Measurements from ENCODE around the gene CASK.

CASK gene

GRCh38 chrX:41827886-41828285 is 95.5 kb downstream of the CASK start:
- DNase-seq (ENCODE audit: low read depth) = no peak

DNA sequence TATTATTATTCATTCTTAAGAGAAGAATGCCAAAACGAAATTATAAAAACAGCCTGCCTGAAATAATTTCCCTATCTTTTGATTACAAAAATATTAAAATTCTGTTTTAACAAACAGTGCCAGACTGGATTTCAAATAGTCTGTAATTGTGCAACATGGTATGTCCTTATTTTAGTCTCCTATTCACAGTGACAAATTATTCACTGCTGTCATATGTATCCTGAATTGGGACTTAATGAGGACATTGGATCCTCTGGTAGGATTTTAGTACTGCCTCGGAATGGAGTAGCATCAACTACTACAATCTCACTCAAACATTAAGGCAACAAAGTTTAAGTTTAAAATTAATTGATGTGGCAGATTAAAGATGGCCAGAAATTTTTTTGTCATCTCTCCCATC is 97.6 kb downstream of the CASK start:
- DNase-seq (ENCODE audit: low read depth) = no peak

DNA sequence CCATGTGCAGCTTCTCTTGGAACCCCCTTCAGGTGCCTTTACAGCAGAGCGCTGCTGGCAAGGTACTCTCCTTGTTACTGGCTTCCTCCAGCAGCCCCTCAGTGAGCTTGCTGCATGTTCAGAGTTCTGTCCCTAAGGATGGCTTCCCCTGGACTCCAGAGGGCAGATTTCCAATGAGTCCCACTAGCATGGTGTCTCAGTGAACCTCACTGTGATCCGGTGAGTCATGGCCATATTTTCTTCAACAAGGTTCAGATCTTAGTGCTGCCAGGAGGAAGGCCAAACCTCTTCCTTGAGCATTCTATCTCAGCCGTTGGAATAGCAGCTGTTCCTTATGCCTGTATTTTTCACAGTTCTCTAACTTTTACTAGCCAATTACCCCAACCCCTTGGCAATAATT is 98.8 kb downstream of the CASK start:
- no peak for DNase-seq (ENCODE audit: low read depth)

DNA sequence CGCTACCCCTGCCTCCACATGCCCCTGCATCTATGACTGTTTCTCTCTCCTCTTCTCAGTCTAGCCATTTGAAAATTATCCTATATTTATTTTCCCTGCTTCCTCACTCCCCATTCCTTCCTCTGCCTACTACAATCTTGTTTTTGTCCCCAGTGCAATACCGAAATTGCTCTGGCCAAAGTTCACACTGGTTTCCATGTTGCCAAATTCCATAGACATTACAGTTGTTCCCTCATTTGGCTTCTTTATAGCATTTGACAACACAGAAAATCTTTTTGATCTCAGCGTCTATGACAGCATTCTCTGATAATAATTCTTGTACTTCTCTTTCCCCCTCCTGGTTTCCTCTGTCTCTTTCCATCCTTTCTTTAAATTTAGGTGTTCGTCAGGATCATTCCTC is 100.0 kb downstream of the CASK start:
- no peak for DNase-seq (ENCODE audit: low read depth)

GRCh38 chrX:41822892-41823291 is 100.5 kb downstream of the CASK start:
- no peak for DNase-seq (ENCODE audit: low read depth)

DNA sequence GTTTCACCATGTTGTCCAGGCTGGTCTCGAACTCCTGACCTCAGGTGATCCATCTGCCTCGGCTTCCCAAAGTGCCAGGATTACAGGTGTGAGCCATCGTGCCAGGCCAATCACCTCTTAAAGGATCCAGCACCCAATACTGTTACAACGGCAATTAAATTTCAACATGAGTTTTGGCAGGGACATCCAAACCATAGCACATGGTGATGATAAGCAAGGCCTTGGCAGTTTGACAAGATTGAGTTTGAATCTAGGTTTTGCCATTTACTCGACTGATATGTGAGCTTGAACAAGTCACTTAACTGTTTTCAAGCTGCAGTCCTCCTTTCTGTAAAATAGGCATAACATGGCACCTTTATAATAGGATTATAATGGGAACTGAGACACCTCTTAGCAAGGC is 115.3 kb downstream of the CASK start:
- DNase-seq (ENCODE audit: low read depth) = no peak

DNA sequence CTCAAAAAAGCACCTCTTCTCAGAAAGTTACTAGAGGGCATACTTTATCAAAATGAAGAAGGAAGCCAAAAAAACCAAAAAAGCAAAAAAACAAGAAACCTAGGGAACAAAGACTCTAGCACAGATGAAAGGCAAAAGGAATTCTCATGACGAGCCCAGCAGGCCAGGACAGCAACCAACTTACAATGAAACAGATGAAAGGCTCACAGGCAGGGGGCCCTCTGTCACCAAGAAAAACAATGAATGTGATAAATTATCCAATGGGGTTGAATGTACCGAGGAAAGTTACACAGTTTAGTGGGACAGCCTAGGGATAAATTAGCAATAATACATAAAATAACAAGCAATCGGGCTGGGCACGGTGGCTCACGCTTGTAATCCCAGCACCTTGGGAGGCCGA is 120.4 kb downstream of the CASK start:
- no peak for DNase-seq (ENCODE audit: low read depth)

DNA sequence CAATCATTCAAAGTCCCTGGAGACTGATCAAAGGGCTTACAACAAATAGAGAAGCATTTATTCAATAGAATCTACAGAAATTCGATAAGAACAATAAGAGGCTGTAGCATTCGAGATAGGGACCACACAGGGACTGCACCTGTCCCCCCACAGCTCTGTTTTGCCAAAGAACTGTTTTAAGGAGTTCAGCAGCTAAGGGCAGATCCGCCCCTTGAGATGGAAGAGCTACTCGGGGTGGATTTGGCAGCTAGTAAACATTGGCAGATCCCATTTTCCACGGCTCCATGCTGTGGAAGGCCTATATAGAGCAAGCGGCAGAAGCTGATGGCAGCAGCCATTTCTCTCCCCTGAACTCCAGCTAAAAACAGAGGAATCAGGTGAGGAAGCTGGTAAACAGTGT is 123.7 kb downstream of the CASK start:
- no peak for DNase-seq (ENCODE audit: low read depth)

- no peak for DNase-seq (ENCODE audit: low read depth)
Observed at GRCh38 chrX:41796577-41796976, 126.8 kb downstream of the CASK start.

GRCh38 chrX:41796046-41796445 is 127.3 kb downstream of the CASK start:
- DNase-seq (ENCODE audit: low read depth) = no peak

DNA sequence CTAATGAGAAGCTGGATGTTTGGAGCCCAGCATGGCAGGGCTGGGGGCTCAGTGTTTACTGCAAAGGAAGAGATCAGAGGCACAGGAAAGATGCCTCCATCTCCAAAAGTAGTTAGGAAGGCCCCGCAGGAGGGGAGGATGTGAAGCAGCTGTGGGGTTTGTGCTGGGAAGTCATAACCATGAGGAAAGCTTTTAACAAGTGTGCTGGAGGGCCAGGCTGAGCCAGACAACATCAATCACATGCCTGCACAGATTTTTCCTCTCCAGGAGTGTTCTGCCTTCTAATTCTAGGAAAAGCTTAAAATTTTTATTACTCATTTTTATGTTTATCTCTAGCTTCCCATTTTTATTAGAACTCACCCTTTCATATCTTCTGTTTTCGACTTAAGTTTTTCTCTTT is 134.0 kb downstream of the CASK start:
- no peak for DNase-seq (ENCODE audit: low read depth)

DNA sequence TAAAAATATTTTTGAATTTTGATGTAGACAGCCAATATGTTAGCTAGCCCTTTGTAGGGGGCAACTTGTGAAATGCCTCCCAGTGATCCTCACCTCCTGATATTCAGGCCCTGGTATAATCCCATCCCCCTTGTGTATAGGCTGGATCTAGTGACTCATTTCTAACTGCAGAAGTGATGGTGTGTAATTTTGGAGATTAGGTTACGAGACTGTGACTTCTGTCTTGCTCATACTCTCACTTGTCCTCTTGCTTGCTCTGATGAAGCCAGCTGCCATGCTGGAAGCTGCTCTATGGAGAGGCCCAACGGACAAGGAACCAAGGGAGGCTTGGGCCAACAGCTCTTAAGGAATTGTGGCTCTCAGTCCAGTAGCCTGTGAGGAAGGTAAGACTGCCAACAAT is 137.7 kb downstream of the CASK start:
- no peak for DNase-seq (ENCODE audit: low read depth)

DNA sequence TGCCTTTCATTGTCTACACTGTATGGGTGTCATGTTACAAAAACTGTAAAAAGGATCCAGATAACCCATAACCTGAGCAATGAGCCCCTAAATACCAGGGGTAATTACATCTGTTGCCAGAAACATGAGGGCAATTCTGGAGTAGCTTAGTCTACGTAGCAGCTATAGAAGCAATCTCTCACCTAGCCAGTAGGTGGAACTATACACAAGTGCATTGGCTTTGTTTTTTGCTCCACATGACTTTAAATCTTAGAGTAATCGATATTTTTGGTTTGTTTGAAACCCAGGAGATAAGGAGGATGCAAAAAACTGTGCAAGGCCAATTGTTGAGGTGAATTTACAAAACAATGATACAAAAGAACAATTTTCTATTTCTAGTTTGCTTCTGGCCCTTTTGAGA is 141.9 kb downstream of the CASK start:
- no peak for DNase-seq (ENCODE audit: low read depth)

DNA sequence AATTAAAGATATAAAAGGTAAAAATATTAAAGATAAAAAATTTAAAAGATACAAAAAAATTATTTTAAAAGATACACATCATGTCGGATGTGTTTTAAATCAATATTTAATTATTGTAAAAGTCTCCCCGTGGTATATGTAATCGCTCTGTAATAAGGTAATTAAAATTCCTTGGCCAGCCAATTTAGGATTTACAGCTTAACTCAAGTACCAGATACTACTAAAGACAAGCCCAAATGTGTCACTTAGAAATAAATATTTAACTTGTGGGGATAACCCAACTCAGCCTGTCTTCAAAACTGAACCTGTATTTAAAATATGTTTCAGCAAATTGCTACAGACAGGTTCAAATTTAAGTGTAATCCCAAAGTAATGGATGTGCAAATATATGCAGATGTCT is 143.4 kb downstream of the CASK start:
- no peak for DNase-seq (ENCODE audit: low read depth)

GRCh38 chrX:41779030-41779564 is 144.3 kb downstream of the CASK start:
- no peak for DNase-seq (ENCODE audit: low read depth)

- no peak for DNase-seq (ENCODE audit: low read depth)
Observed at GRCh38 chrX:41761702-41762101, 161.7 kb downstream of the CASK start.

DNA sequence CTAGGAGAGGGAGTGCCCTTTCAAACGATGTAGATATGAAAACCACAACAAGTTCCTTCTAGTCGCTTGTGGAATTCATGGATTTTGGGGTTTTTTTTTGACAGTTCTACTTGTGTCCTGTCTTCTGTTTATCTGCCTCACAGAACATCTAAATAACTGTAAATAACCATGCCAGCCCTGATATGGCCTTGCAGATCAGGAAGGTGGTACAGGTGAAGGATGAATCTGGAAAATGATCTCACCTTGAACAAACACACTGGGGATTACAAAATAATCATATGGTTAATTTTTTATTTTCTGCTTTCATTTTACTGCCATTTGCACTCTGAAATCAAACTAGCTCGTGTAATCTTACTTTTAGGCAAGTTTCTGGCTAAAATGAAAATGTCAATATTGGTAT is 162.2 kb downstream of the CASK start:
- DNase-seq (ENCODE audit: low read depth) = no peak

DNA sequence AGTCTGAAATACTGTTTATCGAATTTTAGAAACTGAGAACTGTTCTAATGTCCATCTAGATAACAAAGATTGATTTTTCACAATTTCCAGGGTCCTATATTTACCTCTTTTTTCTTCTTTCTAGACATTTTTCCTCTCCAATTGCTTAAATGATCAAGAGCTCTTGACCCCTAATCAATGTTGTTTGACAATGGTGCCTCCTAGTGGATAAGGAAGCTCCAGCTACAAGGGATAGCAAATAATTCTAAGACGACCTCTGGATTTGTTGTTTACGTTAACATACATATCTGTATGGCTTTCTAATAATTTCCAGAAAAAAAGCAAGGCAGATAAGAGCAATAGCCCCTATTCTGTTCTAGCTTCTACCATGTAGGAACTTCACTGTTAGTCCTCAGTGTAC is 163.5 kb downstream of the CASK start:
- DNase-seq (ENCODE audit: low read depth) = no peak

- DNase-seq (ENCODE audit: low read depth) = no peak
Observed at GRCh38 chrX:41758401-41758800, 165.0 kb downstream of the CASK start.

- no peak for DNase-seq (ENCODE audit: low read depth)
Observed at GRCh38 chrX:41750716-41751115, 172.6 kb downstream of the CASK start.

DNA sequence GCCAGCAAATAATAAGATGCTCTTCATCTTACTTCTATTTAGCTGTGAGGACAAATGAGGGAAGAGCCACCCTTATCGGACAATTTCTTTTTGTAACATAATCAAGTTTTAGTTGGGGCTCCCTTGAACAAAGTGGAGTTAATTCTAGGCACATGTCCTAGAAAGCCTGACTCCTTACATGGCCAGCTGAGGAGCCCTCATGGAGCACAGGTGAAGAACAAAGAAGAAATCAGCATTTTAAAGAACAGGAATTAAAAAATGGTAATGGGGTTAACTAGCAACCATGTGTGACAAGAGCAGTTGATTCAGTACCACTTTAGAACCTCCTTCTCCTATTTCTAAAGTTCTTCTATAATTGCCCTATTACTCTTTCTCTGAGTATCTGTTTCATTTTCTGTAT is 183.5 kb downstream of the CASK start:
- no peak for DNase-seq (ENCODE audit: low read depth)

- DNase-seq (ENCODE audit: low read depth) = no peak
Observed at GRCh38 chrX:41737065-41737464, 186.3 kb downstream of the CASK start.

GRCh38 chrX:41734530-41734929 is 188.8 kb downstream of the CASK start:
- no peak for DNase-seq (ENCODE audit: low read depth)

- no peak for DNase-seq (ENCODE audit: low read depth)
Observed at GRCh38 chrX:41733939-41734338, 189.4 kb downstream of the CASK start.

DNA sequence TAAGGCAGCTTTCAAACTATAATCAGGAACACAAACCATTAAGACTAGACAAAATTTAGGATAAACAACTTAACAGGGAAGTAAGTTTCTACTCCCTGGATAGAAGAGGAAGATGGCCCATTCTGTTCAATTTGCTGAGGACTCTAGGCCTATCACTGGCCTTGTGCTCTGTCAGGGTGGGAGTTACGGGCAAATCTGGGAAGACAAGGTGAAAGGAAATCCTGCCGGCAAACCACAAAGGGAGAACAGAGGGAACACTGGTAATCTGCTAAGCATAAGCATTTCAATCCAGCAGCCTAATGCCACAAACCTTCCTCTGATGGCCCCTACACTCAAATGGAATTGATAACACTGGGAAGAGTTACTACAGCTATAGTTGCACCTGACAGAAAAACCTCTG is 191.1 kb downstream of the CASK start:
- DNase-seq (ENCODE audit: low read depth) = no peak

Data from activated T-cell treated with anti-CD3 and anti-CD28 coated beads for 1 hour (primary cell).